MM.1S (cell line): Measurements from ENCODE around the gene CSNK2A3.
"Not testable (repeated sequence)": the region's sequence is repeated elsewhere in the genome, so short reads cannot be mapped to it uniquely, and the experiment has no call there.

Source experiments
- DNase-seq: peaks from one replicate; pipeline ENCODE4 v3.0.0-alpha.2; 2015
- H2AFZ ChIP-seq: fragments of 300-600 bp; sonication (generic); 2 replicates; pipeline ENCODE4 v1.6.0; 2016; ENCODE audit warnings: antibody characterized with exemption, low read length
- H3F3A ChIP-seq: fragments of 300-600 bp; sonication (generic); 2 replicates; pipeline ENCODE4 v1.6.1; 2016; ENCODE audit warnings: mild to moderate bottlenecking, antibody characterized with exemption, low read length, moderate library complexity, mixed read lengths; ENCODE audit not compliant: insufficient read depth
- H3K27ac ChIP-seq: fragments of 300-600 bp; sonication (generic); 2 replicates; pipeline ENCODE4 v1.5.1; 2016; ENCODE audit warnings: mild to moderate bottlenecking, low read length
- H3K27me3 ChIP-seq: fragments of 300-600 bp; sonication (generic); replicated peaks from 2 replicates; pipeline ENCODE4 v1.6.0; 2016; ENCODE audit warnings: low read length; ENCODE audit not compliant: insufficient read depth
- H3K36me3 ChIP-seq: fragments of 300-600 bp; sonication (generic); replicated peaks from 2 replicates; pipeline ENCODE4 v1.6.1; 2016; ENCODE audit warnings: mild to moderate bottlenecking, low read length, mixed read lengths; ENCODE audit not compliant: insufficient read depth
- H3K4me1 ChIP-seq: fragments of 300-600 bp; sonication (generic); 2 replicates; pipeline ENCODE4 v1.6.1; 2016; ENCODE audit warnings: low read length, mixed read lengths
- H3K4me2 ChIP-seq: fragments of 300-600 bp; sonication (generic); 2 replicates; pipeline ENCODE4 v1.6.0; 2016; ENCODE audit warnings: low read depth, low read length
- H3K4me3 ChIP-seq: fragments of 300-600 bp; sonication (generic); 2 replicates; pipeline ENCODE4 v1.5.1; 2016; ENCODE audit warnings: low read length, mixed read lengths
- H3K79me2 ChIP-seq: fragments of 300-600 bp; sonication (generic); 2 replicates; pipeline ENCODE4 v1.6.1; 2016; ENCODE audit warnings: mixed run types, low read length, mixed read lengths
- H3K9ac ChIP-seq: fragments of 300-600 bp; sonication (generic); 2 replicates; pipeline ENCODE4 v1.6.1; 2016; ENCODE audit warnings: low read length, mixed read lengths
- H3K9me2 ChIP-seq: fragments of 300-600 bp; sonication (generic); replicated peaks from 2 replicates; pipeline ENCODE4 v1.6.1; 2016; ENCODE audit warnings: mild to moderate bottlenecking, low read length, mixed read lengths; ENCODE audit not compliant: insufficient read depth
- H3K9me3 ChIP-seq: fragments of 300-600 bp; sonication (generic); replicated peaks from 2 replicates; pipeline ENCODE4 v1.6.1; 2016; ENCODE audit warnings: mild to moderate bottlenecking, low read length, mixed read lengths; ENCODE audit not compliant: insufficient read depth
- H4K20me1 ChIP-seq: fragments of 300-600 bp; sonication (generic); 2 replicates; pipeline ENCODE4 v1.6.1; 2016; ENCODE audit warnings: mild to moderate bottlenecking, low read length, moderate library complexity, mixed read lengths; ENCODE audit not compliant: insufficient read depth
- EZH2 ChIP-seq: fragments of 300-600 bp; sonication (generic); optimal IDR thresholded peaks from 2 replicates; pipeline ENCODE3; 2017; ENCODE audit warnings: low read depth, mild to moderate bottlenecking, antibody characterized with exemption, low read length, mixed read lengths
- EZH2phosphoT487 ChIP-seq: fragments of 300-600 bp; sonication (generic); IDR thresholded peaks from 2 replicates; pipeline ENCODE4 v1.6.1; 2018; ENCODE audit warnings: antibody characterized with exemption, low read length
- TF ChIP-seq, protein P1 (sequence below): fragments of 300-600 bp; sonication (generic); IDR thresholded peaks from 2 replicates; pipeline ENCODE4 v1.5.1; 2016; ENCODE audit warnings: antibody characterized with exemption, low read length, mixed read lengths

Gene CSNK2A3

GRCh38 chr11:11352878-11353277, at the start of gene CSNK2A3:
CSNK2A3 (minus strand) TSS chr11:11353250; CDS start chr11:11353119, 131 bp downstream.
- H2AFZ ChIP-seq, H3K9me3 ChIP-seq, H3K36me3 ChIP-seq, H3K9me2 ChIP-seq, H3K27me3 ChIP-seq, H3K4me2 ChIP-seq, H3F3A ChIP-seq, H3K4me3 ChIP-seq, DNase-seq, H3K4me1 ChIP-seq, H3K9ac ChIP-seq, H3K79me2 ChIP-seq, H3K27ac ChIP-seq, H4K20me1 ChIP-seq: not testable (repeated sequence)

DNA sequence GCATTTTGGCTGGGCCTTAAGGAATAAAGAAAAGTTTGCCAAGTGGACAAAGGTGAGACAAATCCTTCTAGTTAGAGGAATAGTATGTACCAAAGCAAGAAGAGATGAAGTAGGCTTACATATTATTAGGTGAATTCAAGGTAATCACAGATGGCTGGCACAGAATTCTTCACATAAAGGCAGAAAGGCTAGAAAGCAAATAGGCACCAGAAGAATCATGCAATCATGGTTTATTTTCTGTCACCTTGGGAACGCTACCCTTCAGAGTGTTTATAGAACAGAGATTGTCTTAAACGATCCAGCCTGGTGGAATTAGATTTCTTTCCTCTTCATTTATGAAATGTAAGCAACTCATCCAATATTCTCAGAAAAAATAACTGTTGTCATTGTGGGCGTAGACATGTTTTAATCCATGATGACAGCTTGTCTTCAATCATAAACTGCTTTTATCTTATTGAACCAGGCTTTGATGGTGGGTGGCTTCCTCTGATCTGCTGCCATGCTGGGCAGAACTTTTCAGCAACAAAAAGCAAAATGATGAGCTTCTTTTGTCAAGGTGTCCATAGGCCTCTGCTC, 49.0 kb upstream of the CSNK2A3 start:
- Histone ChIP-seq H4K20me1 (no peaks in the 10 kb centered on the region), H3K27me3 (no peaks in the 10 kb centered on the region)

GRCh38 chr11:11400635-11401232, 47.7 kb upstream of the CSNK2A3 start:
- no peaks in the 10 kb centered on the region for H3K27me3 ChIP-seq
- H3F3A ChIP-seq: no peaks in the 10 kb centered on the region
- H3K4me1 ChIP-seq: no peaks in the 10 kb centered on the region
- no peak for DNase-seq
- no peaks in the 10 kb centered on the region for H3K79me2 ChIP-seq
- H3K4me3 ChIP-seq: no peak overlapping the region
- no peaks in the 10 kb centered on the region for H3K9me3 ChIP-seq
- H3K4me2 ChIP-seq: no peak overlapping the region
- H3K9me2 ChIP-seq: no peaks in the 10 kb centered on the region
- TF ChIP-seq EZH2 (no peak), EZH2phosphoT487 (no peak)
- TF ChIP-seq, protein P1, sequence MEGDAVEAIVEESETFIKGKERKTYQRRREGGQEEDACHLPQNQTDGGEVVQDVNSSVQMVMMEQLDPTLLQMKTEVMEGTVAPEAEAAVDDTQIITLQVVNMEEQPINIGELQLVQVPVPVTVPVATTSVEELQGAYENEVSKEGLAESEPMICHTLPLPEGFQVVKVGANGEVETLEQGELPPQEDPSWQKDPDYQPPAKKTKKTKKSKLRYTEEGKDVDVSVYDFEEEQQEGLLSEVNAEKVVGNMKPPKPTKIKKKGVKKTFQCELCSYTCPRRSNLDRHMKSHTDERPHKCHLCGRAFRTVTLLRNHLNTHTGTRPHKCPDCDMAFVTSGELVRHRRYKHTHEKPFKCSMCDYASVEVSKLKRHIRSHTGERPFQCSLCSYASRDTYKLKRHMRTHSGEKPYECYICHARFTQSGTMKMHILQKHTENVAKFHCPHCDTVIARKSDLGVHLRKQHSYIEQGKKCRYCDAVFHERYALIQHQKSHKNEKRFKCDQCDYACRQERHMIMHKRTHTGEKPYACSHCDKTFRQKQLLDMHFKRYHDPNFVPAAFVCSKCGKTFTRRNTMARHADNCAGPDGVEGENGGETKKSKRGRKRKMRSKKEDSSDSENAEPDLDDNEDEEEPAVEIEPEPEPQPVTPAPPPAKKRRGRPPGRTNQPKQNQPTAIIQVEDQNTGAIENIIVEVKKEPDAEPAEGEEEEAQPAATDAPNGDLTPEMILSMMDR: no peak
- H3K9ac ChIP-seq: no peak overlapping the region
- no peak overlapping the region for H3K27ac ChIP-seq
- H4K20me1 ChIP-seq: no peaks in the 10 kb centered on the region
- no peaks in the 10 kb centered on the region for H3K36me3 ChIP-seq
- no peak overlapping the region for H2AFZ ChIP-seq

More for the DNA sequence above, 49.0 kb upstream of the CSNK2A3 start:
- H3K79me2 ChIP-seq: no peaks in the 10 kb centered on the region
- TF ChIP-seq EZH2phosphoT487 (no peak), EZH2 (no peak)
- TF ChIP-seq, protein P1: no peak
- H3K9me2 ChIP-seq: no peaks in the 10 kb centered on the region
- no peaks in the 10 kb centered on the region for H3F3A ChIP-seq
- no peak overlapping the region for H3K27ac ChIP-seq
- no peak overlapping the region for H3K4me2 ChIP-seq
- H3K4me1 ChIP-seq: no peaks in the 10 kb centered on the region
- H3K4me3 ChIP-seq: no peak overlapping the region
- no peak overlapping the region for H3K9ac ChIP-seq
- no peaks in the 10 kb centered on the region for H3K36me3 ChIP-seq
- DNase-seq: no peak
- no peaks in the 10 kb centered on the region for H3K9me3 ChIP-seq
- no peak overlapping the region for H2AFZ ChIP-seq

DNA sequence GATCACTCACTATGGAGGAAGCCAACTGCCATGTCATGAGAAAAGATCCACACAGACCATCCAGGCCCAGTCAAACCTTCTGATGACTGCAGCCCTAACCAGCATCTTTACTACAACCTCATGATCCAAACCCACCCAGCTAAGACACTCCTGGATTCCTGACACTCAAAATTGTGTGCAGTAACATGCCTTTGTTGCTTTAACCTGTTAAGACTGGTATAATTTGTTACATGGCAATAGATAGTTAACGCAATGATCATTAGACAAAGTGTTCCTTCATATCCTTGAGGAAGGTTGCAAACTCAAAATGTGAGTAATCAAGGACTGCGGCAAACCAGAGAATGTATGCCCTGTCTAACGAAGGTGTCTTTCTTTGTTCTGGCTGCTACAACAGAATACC, 47.1 kb upstream of the CSNK2A3 start:
- Histone ChIP-seq H3K9me2 (no peaks in the 10 kb centered on the region), H4K20me1 (no peaks in the 10 kb centered on the region), H3K27ac (no peak overlapping the region), H3K36me3 (no peaks in the 10 kb centered on the region), H3K9me3 (no peaks in the 10 kb centered on the region), H3F3A (no peaks in the 10 kb centered on the region), H3K4me1 (no peaks in the 10 kb centered on the region), H3K9ac (no peak overlapping the region), H3K4me3 (no peak overlapping the region), H3K27me3 (no peaks in the 10 kb centered on the region), H2AFZ (no peak overlapping the region), H3K79me2 (no peaks in the 10 kb centered on the region), H3K4me2 (no peak overlapping the region)
- TF ChIP-seq EZH2: no peak
- TF ChIP-seq, protein P1: no peak
- TF ChIP-seq EZH2phosphoT487: no peak
- no peak for DNase-seq
